HCT116 (cell line): ENCODE measurements around the gene FRMPD4. TPM values are rescaled to one million over a fixed set of nuclear protein-coding genes. Genes with fewer than 3 reads are reported as not detected.

ENCODE experiments used
- ATAC-seq: fragments of 200-7000 bp; cut with Tn5 transposase; 2 replicates; pipeline ENCODE4 v1.9.1; 2020; ENCODE audit warnings: mild to moderate bottlenecking, moderate library complexity
- BruUV-seq: library from RNA; stranded (reverse); fragments of 400-500 nt; replicated peaks from 2 replicates; lab custom pipeline; 2021; lab: Mats Ljungman, UMichigan
- CTCF ChIA-PET: fragments of 300-600 bp; sonication (Branson Sonifier 250); formaldehyde crosslinking; loops from one replicate; lab custom pipeline; 2021; ENCODE audit warnings: antibody characterized with exemption; lab: Charles Lee
- POLR2A ChIA-PET: fragments of 300-600, 350-600 bp; sonication (Branson Sonifier 250); formaldehyde crosslinking; loops from one replicate; lab custom pipeline; 2021; ENCODE audit warnings: antibody characterized with exemption; lab: Charles Lee
- RAD21 ChIA-PET, 2 experiments: fragments of 300-600 bp; sonication (Branson Sonifier 250); formaldehyde crosslinking; loops; one replicate each; lab custom pipeline; 2023; ENCODE audit warnings: low total read pairs in 2 of 2; ENCODE audit not compliant: uncharacterized antibody in 2 of 2, unreplicated experiment in 2 of 2, low non-redundant PET in 1 of 2; lab: Charles Lee
- DNase-seq: peaks from one replicate; pipeline ENCODE4 v3.0.0-alpha.2; 2010; ENCODE audit warnings: low read depth, low spot score
- H2AFZ ChIP-seq: fragments of 200-600 bp; shearing (Covaris generic), sonication (generic); 2 replicates; pipeline ENCODE4 v1.6.1; 2017; ENCODE audit warnings: low read depth, mixed run types, mixed read lengths, antibody characterized with exemption, low read length; ENCODE audit not compliant: poor library complexity, severe bottlenecking
- H3K27ac ChIP-seq: 2 replicates; pipeline ENCODE4 v1.5.1; 2012; ENCODE audit warnings: low read depth, low read length
- H3K27me3 ChIP-seq: fragments of 200-600 bp; sonication (generic); 2 replicates; pipeline ENCODE4 v1.6.1; 2016; ENCODE audit warnings: mixed run types, low read length, mixed read lengths; ENCODE audit not compliant: insufficient read depth
- H3K36me3 ChIP-seq, 2 experiments: fragments of 200-500 bp in 1 of 2; fragments of 200-600 bp in 1 of 2; sonication (Bioruptor generic) in 1 of 2; sonication (generic) in 1 of 2; 2 replicates each; pipeline versions ENCODE4 v1.5.1 to v1.6.1; 2014 to 2016; ENCODE audit warnings: low read length in 2 of 2, inconsistent platforms in 1 of 2, mixed read lengths in 1 of 2, mixed run types in 1 of 2; ENCODE audit not compliant: insufficient read depth in 2 of 2, control insufficient read depth in 1 of 2
- H3K4me1 ChIP-seq, 2 experiments: fragments of 200-600 bp in 1 of 2; sonication (generic) in 1 of 2; 2 replicates each; pipeline versions ENCODE4 v1.5.1 to v1.6.1; 2012 to 2017; ENCODE audit warnings: low read length in 2 of 2, inconsistent platforms in 1 of 2, mild to moderate bottlenecking in 1 of 2, mixed read lengths in 1 of 2, mixed run types in 1 of 2, moderate library complexity in 1 of 2; ENCODE audit not compliant: insufficient read depth in 2 of 2, control insufficient read depth in 1 of 2
- H3K4me2 ChIP-seq: fragments of 200-600 bp; sonication (generic); 2 replicates; pipeline ENCODE4 v1.6.1; 2017; ENCODE audit warnings: mixed run types, low read length, mixed read lengths
- H3K4me3 ChIP-seq, 2 experiments: fragments of 200-600 bp in 1 of 2; sonication (generic) in 1 of 2; replicated peaks in 1 of 2; 2 replicates each; pipeline ENCODE4 v1.5.1; 2011 to 2016; ENCODE audit warnings: low read length in 2 of 2, control low read depth in 1 of 2, low read depth in 1 of 2, mild to moderate bottlenecking in 1 of 2, mixed read lengths in 1 of 2, mixed run types in 1 of 2
- H3K79me2 ChIP-seq: fragments of 200-600 bp; sonication (generic); 2 replicates; pipeline ENCODE4 v1.6.1; 2017; ENCODE audit warnings: mild to moderate bottlenecking, mixed run types, low read length, moderate library complexity, mixed read lengths; ENCODE audit not compliant: insufficient read depth
- H3K9ac ChIP-seq: fragments of 200-600 bp; sonication (generic); 2 replicates; pipeline ENCODE4 v1.6.1; 2016; ENCODE audit warnings: low read length, mixed read lengths
- H3K9me2 ChIP-seq: fragments of 200-600 bp; sonication (generic), shearing (Covaris generic); 2 replicates; pipeline ENCODE4 v1.6.1; 2017; ENCODE audit warnings: mixed run types, mild to moderate bottlenecking, moderate library complexity; ENCODE audit not compliant: insufficient read depth
- H3K9me3 ChIP-seq, 2 experiments: fragments of 200-500 bp in 1 of 2; fragments of 200-600 bp in 1 of 2; sonication (Bioruptor generic) in 1 of 2; sonication (generic) in 1 of 2; 2 replicates each; pipeline ENCODE4 v1.6.1; 2014 to 2017; ENCODE audit warnings: low read length in 2 of 2, mixed read lengths in 2 of 2, inconsistent platforms in 1 of 2, low read depth in 1 of 2, mild to moderate bottlenecking in 1 of 2, mixed run types in 1 of 2, moderate library complexity in 1 of 2; ENCODE audit not compliant: control insufficient read depth in 1 of 2, insufficient read depth in 1 of 2
- H4K20me1 ChIP-seq: fragments of 200-600 bp; sonication (generic), shearing (Covaris generic); 2 replicates; pipeline ENCODE4 v1.6.1; 2017; ENCODE audit warnings: mixed run types, mild to moderate bottlenecking, moderate library complexity; ENCODE audit not compliant: insufficient read depth
- ATF3 ChIP-seq: IDR thresholded peaks from 2 replicates; pipeline ENCODE4 v1.6.1; 2012
- CBX3 ChIP-seq: IDR thresholded peaks from 2 replicates; pipeline ENCODE4 v1.6.1; 2012; ENCODE audit warnings: low read depth
- CTCF ChIP-seq, 3 experiments: fragments of 200-600 bp in 1 of 3; sonication (generic) in 1 of 3; IDR thresholded peaks in 2 of 3; conservative IDR thresholded peaks in 1 of 3; 2 replicates each; pipeline ENCODE4 v1.5.1; 2012 to 2017; ENCODE audit warnings: low read depth in 2 of 3, low read length in 2 of 3, antibody characterized with exemption in 1 of 3, borderline replicate concordance in 1 of 3, control low read depth in 1 of 3, mild to moderate bottlenecking in 1 of 3, mixed read lengths in 1 of 3, mixed run types in 1 of 3, moderate library complexity in 1 of 3; ENCODE audit not compliant: insufficient read depth in 1 of 3
- EGR1 ChIP-seq: IDR thresholded peaks from 2 replicates; pipeline ENCODE4 v1.6.1; 2012; ENCODE audit warnings: low read depth
- FOSL1 ChIP-seq: IDR thresholded peaks from 2 replicates; pipeline ENCODE4 v1.6.1; 2012; ENCODE audit warnings: low read depth
- POLR2A ChIP-seq: IDR thresholded peaks from 2 replicates; pipeline ENCODE4 v1.7.0; 2011; ENCODE audit warnings: borderline replicate concordance; ENCODE audit not compliant: insufficient read depth, insufficient read length; ENCODE audit errors: extremely low read depth
- RAD21 ChIP-seq: IDR thresholded peaks from 2 replicates; pipeline ENCODE4 v1.6.1; 2012; ENCODE audit warnings: low read depth, mild to moderate bottlenecking
- SIN3A ChIP-seq: IDR thresholded peaks from 2 replicates; pipeline ENCODE4 v1.6.1; 2012; ENCODE audit warnings: low read depth
- SP1 ChIP-seq: IDR thresholded peaks from 2 replicates; pipeline ENCODE4 v1.6.1; 2012; ENCODE audit warnings: low read depth
- TCF7L2 ChIP-seq: IDR thresholded peaks from 2 replicates; pipeline ENCODE4 v1.7.0; 2011; ENCODE audit warnings: borderline replicate concordance, inconsistent platforms; ENCODE audit not compliant: insufficient read depth, insufficient read length; ENCODE audit errors: extremely low read depth
- ZBTB33 ChIP-seq: IDR thresholded peaks from 2 replicates; pipeline ENCODE4 v1.6.1; 2011; ENCODE audit warnings: mild to moderate bottlenecking, low read length, moderate library complexity; ENCODE audit not compliant: insufficient replicate concordance; ENCODE audit errors: extremely low read depth
- ZFX ChIP-seq: fragments of 450-650 bp; IDR thresholded peaks from 2 replicates; pipeline ENCODE4 v1.6.1; 2017
- intact Hi-C: fragments of 100-400 bp; cut with micrococcal nuclease; formaldehyde crosslinking; loops from 2 replicates; pipeline ENCODE4 v1.10.0; 2022
- total RNA-seq: library from RNA; stranded (reverse); gene quantifications from one replicate; pipeline ENCODE4 v1.2.1, GENCODE V29; 2021; ENCODE audit not compliant: unreplicated experiment

FRMPD4 gene
- total RNA-seq, 1 experiment from 2014 or later = not detected

GRCh38 chrX:12304261-12304660 lies 166.0 kb downstream of the FRMPD4 start:
- Histone ChIP-seq H3K4me2 (no peak overlapping the region), H3K4me1 (no peaks in the 10 kb centered on the region), H4K20me1 (no peaks in the 10 kb centered on the region), H3K4me3 (no peak overlapping the region), H3K36me3 (no peaks in the 10 kb centered on the region), H3K27me3 (no peaks in the 10 kb centered on the region), H3K9me2 (no peaks in the 10 kb centered on the region), H2AFZ (no peak overlapping the region), H3K27ac (no peak overlapping the region), H3K9me3 (no peaks in the 10 kb centered on the region), H3K79me2 (no peaks in the 10 kb centered on the region), H3K9ac (no peak overlapping the region)
- TF ChIP-seq ZBTB33 (no peak), TCF7L2 (no peak), ATF3 (no peak), SP1 (no peak), FOSL1 (no peak), CBX3 (no peak), EGR1 (no peak), ZFX (no peak), POLR2A (no peak), SIN3A (no peak), RAD21 (no peak), CTCF (IDR thresholded peaks at IDR 0.05 in 2 of 3, conservative IDR thresholded peaks at IDR 0.05 in 1 of 3; ENCODE audit: borderline replicate concordance in 1 of 3, insufficient read depth in 1 of 3, low read depth in 2 of 3, low read length in 2 of 3) (no peak)
- POLR2A ChIA-PET = no interaction called here
- BruUV-seq = no TSS peak
- RAD21 ChIA-PET = no interaction called here
- intact Hi-C loops = no loop called here
- DNase-seq (no peak), ATAC-seq (no peak)
- CTCF ChIA-PET = no interaction called here
